GM04503 (cell line): Measurements from ENCODE around the gene FAH.

Experiments used
- DNase-seq: peaks from one replicate; pipeline ENCODE4 v3.0.0-alpha.2; 2012; ENCODE audit warnings: low read depth

FAH gene

DNA sequence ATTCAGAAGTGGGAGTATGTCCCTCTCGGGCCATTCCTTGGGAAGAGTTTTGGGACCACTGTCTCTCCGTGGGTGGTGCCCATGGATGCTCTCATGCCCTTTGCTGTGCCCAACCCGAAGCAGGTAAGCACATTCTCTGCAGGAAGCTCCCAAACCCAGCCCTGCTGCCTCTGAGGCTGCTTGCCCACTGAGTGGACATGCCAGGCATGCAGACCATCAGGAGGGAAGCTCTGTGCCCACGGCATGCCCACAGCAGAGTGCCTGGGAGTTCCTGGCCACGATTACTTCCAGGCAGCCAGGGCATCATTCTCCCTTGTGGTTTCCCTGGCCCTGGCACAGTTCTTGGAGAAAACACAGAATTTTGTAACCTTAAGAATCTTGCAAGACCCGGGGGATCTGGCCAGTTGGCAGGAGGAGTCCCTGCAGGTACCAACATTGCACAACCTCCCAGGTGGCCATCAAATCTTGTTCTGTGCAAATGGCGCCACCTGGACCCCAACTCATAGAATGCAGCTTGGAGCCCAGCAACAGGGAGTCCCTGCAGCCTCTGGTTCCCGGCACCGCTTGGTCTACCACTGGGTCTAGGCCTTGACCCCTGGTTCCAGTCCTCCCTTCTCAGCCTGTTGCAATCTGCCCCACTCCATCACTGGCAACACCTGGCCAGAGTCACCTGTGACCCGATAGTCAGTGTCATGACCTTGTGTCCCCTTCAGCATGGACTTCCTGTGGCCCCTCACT lies 20.4 kb downstream of the FAH start:
- DNase-seq: no peak

GRCh38 chr15:80174017-80174746 lies 21.4 kb downstream of the FAH start:
- peak; percentile 59 for DNase-seq

DNA sequence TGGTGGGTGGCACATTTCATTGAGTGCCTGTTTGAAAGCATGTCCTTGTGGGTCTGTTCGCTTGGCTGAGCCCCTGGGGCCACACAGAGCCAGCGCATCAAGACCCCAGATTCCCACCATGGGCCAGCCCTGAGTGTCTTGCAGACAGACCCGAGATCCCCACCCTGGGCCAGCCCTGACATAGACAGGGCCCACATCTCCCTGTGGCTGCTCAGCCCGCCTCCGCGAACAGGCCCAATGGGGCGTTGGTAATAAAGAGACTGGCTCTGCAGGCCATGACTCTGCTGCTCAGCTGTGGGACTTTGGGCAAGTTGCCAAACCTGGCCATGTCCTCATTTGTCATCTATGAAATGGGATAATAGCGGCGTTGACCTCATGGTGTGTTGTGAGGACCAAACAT lies 22.6 kb downstream of the FAH start:
- no peak for DNase-seq

DNA sequence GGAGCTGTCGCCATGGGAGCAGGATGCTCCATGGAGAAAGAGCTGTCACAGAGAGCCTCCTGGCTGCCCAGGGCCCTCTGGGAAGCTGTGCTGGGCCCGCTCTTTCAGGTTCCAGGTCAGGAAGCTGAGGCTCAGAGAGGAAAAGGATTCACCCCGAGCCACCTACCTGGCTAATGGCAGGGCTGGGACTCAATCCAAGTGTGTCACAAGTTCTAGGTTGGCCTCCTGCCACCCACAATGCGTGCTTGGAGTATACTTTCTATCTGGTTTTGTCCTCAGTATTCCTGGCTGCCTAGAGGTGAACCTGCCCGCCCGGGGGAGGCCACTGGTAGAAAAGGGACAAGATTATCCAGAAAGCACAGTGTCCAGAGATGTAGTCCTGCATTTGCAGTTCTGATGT lies 23.6 kb downstream of the FAH start:
- no peak for DNase-seq

- DNase-seq: no peak
Measured at GRCh38 chr15:80177156-80177555, 24.4 kb downstream of the FAH start.

- peak; percentile 78 for DNase-seq
Measured at GRCh38 chr15:80179025-80179759, 26.4 kb downstream of the FAH start.

DNA sequence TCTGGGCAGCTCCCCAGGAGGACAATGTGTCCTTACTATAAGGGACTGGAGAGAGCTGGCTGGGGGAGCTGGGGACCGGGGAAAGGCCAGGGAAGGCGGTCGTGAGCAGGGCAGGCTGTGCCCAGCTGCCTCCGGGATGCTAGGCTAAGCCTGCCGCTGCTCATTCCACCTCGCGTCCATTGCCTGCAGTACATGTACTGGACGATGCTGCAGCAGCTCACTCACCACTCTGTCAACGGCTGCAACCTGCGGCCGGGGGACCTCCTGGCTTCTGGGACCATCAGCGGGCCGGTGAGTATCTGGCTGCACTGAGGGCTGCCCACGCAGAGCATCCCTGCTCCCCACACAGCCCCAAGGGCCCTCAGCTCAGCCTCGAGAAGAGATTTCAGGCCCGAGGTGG lies 27.1 kb downstream of the FAH start:
- DNase-seq: no peak

GRCh38 chr15:80180468-80180867 lies 27.7 kb downstream of the FAH start:
- DNase-seq: no peak

DNA sequence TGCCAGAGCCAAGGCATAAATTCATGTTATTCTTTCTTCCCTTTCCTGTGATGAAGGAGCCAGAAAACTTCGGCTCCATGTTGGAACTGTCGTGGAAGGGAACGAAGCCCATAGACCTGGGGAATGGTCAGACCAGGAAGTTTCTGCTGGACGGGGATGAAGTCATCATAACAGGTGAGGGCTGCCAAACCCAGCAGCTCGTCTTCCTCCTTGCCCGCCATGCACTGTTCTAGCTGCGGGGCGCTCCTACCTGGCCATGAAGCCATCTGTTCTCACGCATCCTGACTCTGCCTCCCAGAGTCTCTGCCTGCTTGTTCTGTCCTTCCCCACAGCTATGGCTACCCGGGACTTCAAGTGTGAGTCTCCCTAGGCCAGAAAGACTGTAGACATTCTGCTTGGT lies 28.2 kb downstream of the FAH start:
- DNase-seq: no peak

GRCh38 chr15:80182611-80183261 lies 29.9 kb downstream of the FAH start:
- DNase-seq: peak; percentile 67

DNA sequence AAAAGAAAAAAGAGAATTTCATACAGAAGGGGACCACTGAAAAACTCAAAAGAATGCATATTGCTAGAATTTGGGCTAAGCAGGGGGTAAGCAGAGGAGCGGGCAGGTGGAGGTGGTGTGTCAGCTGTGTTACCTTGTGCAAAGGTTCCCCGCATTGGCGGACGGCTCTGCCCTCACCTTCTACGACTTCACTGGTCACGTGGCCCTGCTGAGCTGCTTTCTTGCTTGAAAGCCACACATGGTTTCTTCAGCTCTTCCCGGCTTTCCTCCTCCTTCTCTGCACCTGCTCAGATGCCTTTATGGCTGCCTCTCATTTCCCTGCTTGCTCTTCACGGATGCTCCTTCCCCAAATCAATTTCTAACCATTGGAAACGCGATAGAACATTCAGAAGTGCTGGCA lies 30.5 kb downstream of the FAH start:
- DNase-seq: no peak

DNA sequence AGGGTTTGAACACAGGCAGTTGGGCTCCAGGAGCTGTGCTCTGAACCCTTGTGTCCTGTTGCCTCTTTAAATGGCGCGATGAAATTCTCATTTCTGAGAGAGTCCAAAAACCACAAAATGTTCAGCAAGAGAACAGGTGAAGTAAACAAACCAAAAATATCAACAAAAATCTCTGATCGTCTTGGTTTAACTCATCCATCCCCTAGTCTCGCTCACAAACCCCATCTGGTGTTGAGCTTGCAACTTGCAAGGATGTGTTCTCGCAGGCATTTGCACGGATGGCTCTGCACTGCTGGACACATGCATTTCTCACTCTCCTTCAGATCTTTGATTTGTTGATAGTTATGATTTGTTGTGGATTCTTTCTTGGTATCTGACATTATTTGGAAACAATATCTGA lies 31.1 kb downstream of the FAH start:
- no peak for DNase-seq

GRCh38 chr15:80184554-80184953 lies 31.8 kb downstream of the FAH start:
- no peak for DNase-seq

- DNase-seq: no peak
Measured at GRCh38 chr15:80185152-80185551, 32.4 kb downstream of the FAH start.

DNA sequence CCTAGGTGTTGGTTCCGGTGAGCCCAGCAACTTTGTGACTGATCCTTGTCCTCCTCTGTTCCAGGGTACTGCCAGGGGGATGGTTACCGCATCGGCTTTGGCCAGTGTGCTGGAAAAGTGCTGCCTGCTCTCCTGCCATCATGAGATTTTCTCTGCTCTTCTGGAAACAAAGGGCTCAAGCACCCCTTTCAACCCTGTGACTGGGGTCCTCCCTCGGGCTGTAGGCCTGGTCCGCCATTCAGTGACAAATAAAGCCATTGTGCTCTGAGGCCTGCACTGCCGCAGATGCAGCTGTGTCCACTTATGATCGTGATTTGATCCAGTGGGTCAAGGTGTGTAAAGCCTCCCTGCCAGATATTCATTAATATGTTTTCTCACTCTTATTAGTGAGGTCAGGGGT lies 33.3 kb downstream of the FAH start:
- DNase-seq: no peak

GRCh38 chr15:80186597-80186996 lies 33.8 kb downstream of the FAH start:
- DNase-seq: no peak

- DNase-seq: no peak
Measured at GRCh38 chr15:80188251-80188650, 35.5 kb downstream of the FAH start.

- no peak for DNase-seq
Measured at GRCh38 chr15:80191198-80191597, 38.4 kb downstream of the FAH start.

DNA sequence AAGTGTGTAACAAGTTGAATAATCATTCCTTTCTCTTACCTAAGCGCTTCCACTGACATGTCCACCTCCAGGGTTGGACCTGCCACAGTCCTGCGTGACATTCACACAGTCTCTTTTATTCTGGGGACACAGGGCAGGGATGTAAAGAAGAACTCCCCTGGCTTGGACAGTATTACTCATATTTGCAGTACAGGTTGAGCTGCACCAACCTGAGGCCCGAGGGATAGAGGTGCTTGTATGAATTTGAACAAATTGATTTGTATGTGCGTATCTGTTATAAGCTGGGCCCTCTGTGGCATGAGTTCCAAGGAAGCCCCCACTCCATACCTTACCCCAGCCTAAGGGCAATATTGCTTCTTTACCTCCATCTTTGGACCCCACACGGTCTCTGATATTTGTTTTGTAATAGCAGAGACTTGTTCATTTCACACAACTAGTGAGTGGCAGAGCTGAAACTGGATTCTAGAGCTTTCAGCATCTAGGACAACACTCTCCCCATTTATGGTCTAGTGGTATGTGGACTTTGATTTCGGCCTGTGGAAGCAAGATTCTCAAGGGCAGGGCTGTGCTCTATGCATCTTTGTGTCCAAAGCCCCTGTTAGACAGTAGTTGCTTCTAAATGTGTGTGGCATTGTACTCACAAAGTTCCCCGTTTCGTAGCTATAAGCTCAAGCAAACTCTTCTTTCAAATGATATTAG lies 39.2 kb downstream of the FAH start:
- DNase-seq: no peak

- DNase-seq: no peak
Measured at GRCh38 chr15:80194186-80194585, 41.4 kb downstream of the FAH start.

GRCh38 chr15:80194914-80195313 lies 42.1 kb downstream of the FAH start:
- no peak for DNase-seq

DNA sequence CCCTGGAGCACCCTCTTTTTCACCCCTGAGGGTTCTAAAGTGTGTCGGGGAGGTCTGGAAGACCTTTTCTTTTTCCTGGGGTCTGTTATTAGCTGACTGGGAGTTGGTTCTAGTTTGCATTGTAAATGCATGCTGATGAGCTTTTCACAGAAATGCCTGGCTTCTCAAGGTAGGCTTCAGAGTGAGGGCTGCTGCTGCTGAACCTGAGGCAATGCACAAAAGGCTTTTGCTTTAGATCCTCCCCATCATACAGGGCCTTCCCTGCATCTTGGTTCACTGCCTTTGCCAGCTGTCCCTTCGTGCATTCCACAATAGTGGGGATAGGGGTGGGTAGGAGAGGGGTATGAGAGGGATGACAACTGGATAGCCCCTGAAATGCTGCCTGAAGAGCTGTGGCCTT lies 46.6 kb downstream of the FAH start:
- no peak for DNase-seq
